ENCODE results near the gene ZBTB34.
A peak's percentile ranks its signal among the peaks of the same experiment; 100 is the strongest.

ZBTB34 gene

DNA sequence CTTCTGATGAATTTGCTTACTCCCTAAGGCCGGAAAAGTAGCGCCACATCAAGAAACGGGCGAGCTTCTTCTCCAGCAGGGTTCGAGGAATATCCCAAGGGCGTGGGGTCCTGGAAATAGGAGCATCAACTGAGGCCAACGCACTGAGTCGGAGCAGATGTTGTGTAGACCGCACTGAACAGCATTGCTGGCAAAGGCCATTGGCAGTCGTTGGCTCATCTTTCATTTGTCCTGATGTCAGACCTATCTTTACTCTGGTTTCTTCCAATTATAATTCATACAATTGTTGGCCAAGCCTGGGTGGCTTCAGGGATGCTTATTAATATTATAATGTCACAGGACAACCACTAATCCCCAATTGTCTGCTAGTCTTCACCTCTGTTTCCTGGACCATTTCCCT, 26.5 kb downstream of the ZBTB34 start:
- H3K27ac Mint-ChIP-seq (ENCODE audit: low read depth): no peak overlapping the region
- no peak for DNase-seq (ENCODE audit: low spot score in 2 of 2)

GRCh38 chr9:126891676-126892075, 31.2 kb downstream of the ZBTB34 start:
- H3K9me3 Mint-ChIP-seq: no peaks in the 10 kb centered on the region
- H3K36me3 Mint-ChIP-seq (ENCODE audit: insufficient read depth): no peaks in the 10 kb centered on the region
- ATAC-seq (replicated peaks; ENCODE audit: extremely low read depth, poor library complexity, severe bottlenecking) (no peak), DNase-seq (ENCODE audit: low spot score in 2 of 2) (no peak)
- H3K27ac Mint-ChIP-seq (ENCODE audit: low read depth): no peak overlapping the region
- H3K4me1 Mint-ChIP-seq: peaks cover 6% of the 10 kb centered on the region
- peaks cover 6% of the 10 kb centered on the region for H3K27me3 Mint-ChIP-seq
- no peak overlapping the region for H3K4me3 Mint-ChIP-seq

More for the DNA sequence above, 26.5 kb downstream of the ZBTB34 start:
- ATAC-seq (replicated peaks; ENCODE audit: extremely low read depth, poor library complexity, severe bottlenecking): no peak
- peaks cover 2% of the 10 kb centered on the region for H3K36me3 Mint-ChIP-seq (ENCODE audit: insufficient read depth)
- no peaks in the 10 kb centered on the region for H3K27me3 Mint-ChIP-seq
- no peaks in the 10 kb centered on the region for H3K9me3 Mint-ChIP-seq
- H3K4me3 Mint-ChIP-seq: no peak overlapping the region
- H3K4me1 Mint-ChIP-seq: peaks cover 6% of the 10 kb centered on the region

- H3K9me3 Mint-ChIP-seq: no peaks in the 10 kb centered on the region
- peaks cover 6% of the 10 kb centered on the region for H3K4me1 Mint-ChIP-seq
- peaks cover 20% of the 10 kb centered on the region for H3K27me3 Mint-ChIP-seq
- peaks cover 2% of the 10 kb centered on the region for H3K36me3 Mint-ChIP-seq (ENCODE audit: insufficient read depth)
- ATAC-seq (replicated peaks; ENCODE audit: extremely low read depth, poor library complexity, severe bottlenecking) (no peak), DNase-seq (ENCODE audit: low spot score in 2 of 2) (no peak)
- no peak overlapping the region for H3K27ac Mint-ChIP-seq (ENCODE audit: low read depth)
- no peak overlapping the region for H3K4me3 Mint-ChIP-seq
These were observed 32.6 kb downstream of the ZBTB34 start for GRCh38 chr9:126893079-126893478.

DNA sequence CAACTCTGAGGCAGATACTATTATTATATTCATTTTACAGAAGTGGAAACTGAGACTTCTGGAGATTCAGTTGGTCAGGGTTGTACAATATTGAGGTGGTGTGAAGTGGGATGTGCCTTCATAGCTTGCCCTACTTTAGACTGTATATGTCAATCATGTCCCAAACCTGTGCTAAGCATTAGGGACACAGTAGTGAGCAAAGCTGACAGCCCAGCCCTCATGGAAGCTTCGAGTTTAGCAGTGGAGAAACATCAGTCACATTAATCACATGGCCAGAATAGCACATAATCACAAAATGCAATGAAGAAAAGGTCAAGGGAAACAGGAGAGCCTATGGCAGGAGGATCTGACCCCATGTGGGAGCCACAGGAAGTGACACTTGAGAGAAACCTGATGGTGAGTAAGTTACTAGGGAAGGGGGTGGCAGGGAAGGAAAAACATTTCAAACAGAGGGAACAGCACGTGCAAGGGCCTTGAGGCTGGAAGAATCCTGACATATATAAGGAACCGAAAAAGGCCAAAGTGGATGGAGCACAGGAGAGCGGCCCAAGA, 33.7 kb downstream of the ZBTB34 start:
- Mint-ChIP-seq H3K4me1 (peaks cover 6% of the 10 kb centered on the region), H3K4me3 (no peak overlapping the region), H3K9me3 (no peaks in the 10 kb centered on the region), H3K27ac (ENCODE audit: low read depth) (no peak overlapping the region), H3K27me3 (peaks cover 21% of the 10 kb centered on the region), H3K36me3 (ENCODE audit: insufficient read depth) (peaks cover 2% of the 10 kb centered on the region)
- ATAC-seq (replicated peaks; ENCODE audit: extremely low read depth, poor library complexity, severe bottlenecking): no peak
- no peak for DNase-seq (ENCODE audit: low spot score in 2 of 2)

DNA sequence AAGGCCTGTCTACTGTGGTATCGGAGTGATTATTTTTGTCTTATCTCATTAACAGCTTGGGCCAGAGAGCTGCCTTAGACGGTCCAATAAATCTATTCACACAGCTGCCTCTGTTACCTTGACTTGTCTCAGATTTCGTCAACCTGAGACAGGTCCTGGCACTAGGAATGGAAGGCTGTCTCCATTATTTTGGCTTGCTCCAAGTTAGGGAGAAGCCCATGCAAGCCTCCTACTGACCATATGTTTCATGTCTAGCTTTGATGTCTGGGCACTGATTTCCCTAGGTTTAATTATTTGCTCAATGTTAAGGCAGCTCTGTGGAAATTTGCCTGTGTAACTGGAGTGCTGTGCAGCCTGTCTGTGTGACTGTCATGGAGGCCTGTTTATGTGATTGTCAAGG, 41.8 kb downstream of the ZBTB34 start:
- Mint-ChIP-seq H3K36me3 (ENCODE audit: insufficient read depth) (no peaks in the 10 kb centered on the region), H3K4me1 (no peaks in the 10 kb centered on the region)
- ATAC-seq (replicated peaks; ENCODE audit: extremely low read depth, poor library complexity, severe bottlenecking): no peak

DNA sequence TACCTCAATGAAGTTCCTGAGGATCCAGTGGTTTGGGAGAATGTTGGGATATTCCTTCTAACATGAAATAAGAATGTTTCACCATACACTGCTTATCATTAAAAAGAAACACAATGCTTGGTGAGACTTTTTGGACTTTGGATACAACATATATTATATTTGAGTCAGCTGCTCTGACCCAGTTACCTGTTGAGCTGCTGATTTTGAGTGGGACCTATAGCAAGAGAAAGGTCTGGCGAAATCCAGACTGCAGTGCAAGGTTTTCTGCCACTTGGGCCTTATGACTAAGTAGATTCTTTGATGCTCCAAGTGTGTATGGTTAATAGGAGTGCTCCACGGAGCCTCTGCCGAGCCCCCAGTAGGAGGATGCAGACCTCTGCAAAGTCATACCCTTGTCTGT, 44.1 kb downstream of the ZBTB34 start:
- Mint-ChIP-seq H3K9me3 (no peaks in the 10 kb centered on the region), H3K27me3 (peaks cover 40% of the 10 kb centered on the region), H3K36me3 (ENCODE audit: insufficient read depth) (no peaks in the 10 kb centered on the region), H3K4me3 (no peak overlapping the region), H3K4me1 (no peaks in the 10 kb centered on the region), H3K27ac (ENCODE audit: low read depth) (no peak overlapping the region)
- DNase-seq (ENCODE audit: low spot score in 2 of 2) (no peak), ATAC-seq (replicated peaks; ENCODE audit: extremely low read depth, poor library complexity, severe bottlenecking) (no peak)

More for the DNA sequence above, 41.8 kb downstream of the ZBTB34 start:
- Mint-ChIP-seq H3K27ac (ENCODE audit: low read depth) (no peak overlapping the region), H3K4me3 (no peak overlapping the region), H3K9me3 (no peaks in the 10 kb centered on the region), H3K27me3 (peaks cover 27% of the 10 kb centered on the region)
- no peak for DNase-seq (ENCODE audit: low spot score in 2 of 2)

- Mint-ChIP-seq H3K4me3 (no peak overlapping the region), H3K36me3 (ENCODE audit: insufficient read depth) (no peaks in the 10 kb centered on the region), H3K4me1 (no peaks in the 10 kb centered on the region), H3K27me3 (peaks cover 43% of the 10 kb centered on the region), H3K9me3 (no peaks in the 10 kb centered on the region), H3K27ac (ENCODE audit: low read depth) (no peak overlapping the region)
- no peak for DNase-seq (ENCODE audit: low spot score in 2 of 2)
- ATAC-seq (replicated peaks; ENCODE audit: extremely low read depth, poor library complexity, severe bottlenecking): no peak
These were observed 45.7 kb downstream of the ZBTB34 start for GRCh38 chr9:126906091-126906490.

DNA sequence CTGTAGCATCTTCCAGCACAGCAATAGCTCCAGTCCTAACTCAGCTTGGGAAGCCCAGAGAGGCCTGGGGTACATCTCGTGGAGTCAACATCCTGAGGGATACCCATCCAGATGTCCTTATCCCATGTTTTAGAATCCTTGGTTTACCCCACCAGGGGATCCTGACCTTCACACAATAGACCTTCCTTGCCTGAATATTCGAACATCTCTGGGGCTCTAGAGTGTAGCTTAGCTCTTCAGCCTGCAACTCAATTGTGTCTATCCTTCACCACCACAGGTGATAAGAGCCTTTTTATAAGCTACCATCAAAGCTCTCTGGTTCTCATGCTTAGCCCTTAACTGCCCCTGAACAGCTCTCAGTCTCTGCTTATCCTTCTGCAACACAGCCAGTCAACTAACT, 46.6 kb downstream of the ZBTB34 start:
- peaks cover 3% of the 10 kb centered on the region for H3K9me3 Mint-ChIP-seq
- DNase-seq (ENCODE audit: low spot score in 2 of 2) (no peak), ATAC-seq (replicated peaks; ENCODE audit: extremely low read depth, poor library complexity, severe bottlenecking) (no peak)
- peaks cover 51% of the 10 kb centered on the region for H3K27me3 Mint-ChIP-seq
- H3K27ac Mint-ChIP-seq (ENCODE audit: low read depth): no peak overlapping the region
- H3K36me3 Mint-ChIP-seq (ENCODE audit: insufficient read depth): no peaks in the 10 kb centered on the region
- H3K4me3 Mint-ChIP-seq: no peak overlapping the region
- H3K4me1 Mint-ChIP-seq: no peaks in the 10 kb centered on the region

GRCh38 chr9:126914458-126915280, 54.2 kb downstream of the ZBTB34 start, which contains the start of gene RALGPS1:
TSS of gene RALGPS1 (plus strand) at chr9:126914782. CDS start at chr9:126962290, 47,508 bp downstream.
- Mint-ChIP-seq H3K4me1 (peaks cover 8% of the 10 kb centered on the region), H3K27ac (ENCODE audit: low read depth) (no peak within 1 kb of the TSS), H3K36me3 (ENCODE audit: insufficient read depth) (peaks cover 3% of the 10 kb centered on the region), H3K27me3 (peaks cover 22% of the 10 kb centered on the region), H3K9me3 (peaks cover 6% of the 10 kb centered on the region), H3K4me3 (peak within 1 kb of the TSS; percentile 76)
- ATAC-seq (replicated peaks; ENCODE audit: extremely low read depth, poor library complexity, severe bottlenecking): peak; percentile 97
- DNase-seq (ENCODE audit: low spot score in 2 of 2): peak; percentile 74 to 82

DNA sequence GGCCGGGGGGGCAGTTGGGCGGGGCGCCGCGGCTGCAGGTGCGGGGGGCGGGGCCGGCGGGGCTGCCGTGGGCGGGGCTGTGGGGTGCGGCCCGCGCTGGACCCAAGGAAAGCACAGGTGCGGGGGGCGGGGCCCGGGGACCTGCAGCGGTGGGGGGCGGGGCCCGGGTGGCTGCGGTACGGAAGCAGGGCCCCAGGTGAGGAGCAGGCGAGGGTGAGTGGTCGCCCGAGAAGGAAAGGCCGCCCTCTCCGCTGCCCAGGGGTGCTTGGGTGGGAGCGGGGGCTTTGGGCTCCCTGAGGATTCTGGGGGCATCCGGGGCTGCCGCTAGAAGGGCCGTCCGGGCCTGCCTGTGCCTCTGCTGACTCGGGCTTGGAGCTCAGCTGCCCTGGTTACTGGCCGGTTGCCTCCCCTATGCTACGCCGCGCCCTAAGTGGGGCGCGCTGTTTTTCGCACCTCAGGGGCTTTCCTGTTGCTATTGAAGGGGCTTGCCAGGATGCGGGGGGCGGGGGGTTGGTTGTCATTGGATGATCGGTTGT, 54.9 kb downstream of the ZBTB34 start:
- H3K4me1 Mint-ChIP-seq: peaks cover 8% of the 10 kb centered on the region
- peaks cover 20% of the 10 kb centered on the region for H3K27me3 Mint-ChIP-seq
- H3K4me3 Mint-ChIP-seq: peak overlapping the region; percentile 71
- no peak overlapping the region for H3K27ac Mint-ChIP-seq (ENCODE audit: low read depth)
- peaks cover 3% of the 10 kb centered on the region for H3K36me3 Mint-ChIP-seq (ENCODE audit: insufficient read depth)
- peak; percentile 3 for ATAC-seq (replicated peaks; ENCODE audit: extremely low read depth, poor library complexity, severe bottlenecking)
- DNase-seq (ENCODE audit: low spot score in 2 of 2): peak in 1 of 2 donors; percentile 9
- peaks cover 6% of the 10 kb centered on the region for H3K9me3 Mint-ChIP-seq

DNA sequence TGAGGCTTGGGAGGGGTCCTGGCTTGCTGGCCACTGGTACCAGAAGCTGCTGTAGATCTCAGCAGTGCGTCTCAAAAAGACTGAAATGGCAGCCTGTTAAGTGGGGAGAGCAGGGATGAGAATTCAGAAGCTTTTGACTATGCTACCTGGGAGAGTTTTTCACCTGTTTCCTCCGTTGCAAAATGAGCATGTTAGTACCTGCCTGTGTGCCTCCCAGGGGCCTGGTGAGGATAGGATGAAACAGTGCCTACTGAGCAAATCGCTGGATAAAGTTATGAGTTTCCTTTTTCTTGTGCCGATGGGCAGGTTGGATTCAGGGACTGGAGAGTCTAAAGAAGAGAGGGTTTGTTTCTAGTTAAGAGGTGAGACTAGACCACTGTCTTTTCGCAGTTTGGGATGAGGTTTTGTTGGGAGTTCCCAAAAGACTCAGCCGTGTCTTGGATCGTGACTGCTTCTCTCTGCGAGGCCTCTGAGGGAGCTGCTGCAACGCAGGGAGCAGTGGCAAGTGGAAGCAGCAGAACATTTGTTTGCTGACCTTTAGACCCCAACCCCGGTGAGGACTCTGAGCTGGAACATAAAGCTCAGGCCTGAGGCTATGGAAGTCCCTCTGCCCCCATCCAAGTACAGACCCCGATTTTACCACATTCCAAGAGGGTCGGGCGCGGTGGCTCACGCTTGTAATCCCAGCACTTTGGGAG, 55.6 kb downstream of the ZBTB34 start:
- H3K27ac Mint-ChIP-seq (ENCODE audit: low read depth): no peak overlapping the region
- H3K4me3 Mint-ChIP-seq: peak overlapping the region; percentile 71
- H3K4me1 Mint-ChIP-seq: peaks cover 8% of the 10 kb centered on the region
- DNase-seq (ENCODE audit: low spot score in 2 of 2) (no peak), ATAC-seq (replicated peaks; ENCODE audit: extremely low read depth, poor library complexity, severe bottlenecking) (no peak)
- H3K9me3 Mint-ChIP-seq: peaks cover 6% of the 10 kb centered on the region
- peaks cover 20% of the 10 kb centered on the region for H3K27me3 Mint-ChIP-seq
- peaks cover 3% of the 10 kb centered on the region for H3K36me3 Mint-ChIP-seq (ENCODE audit: insufficient read depth)

DNA sequence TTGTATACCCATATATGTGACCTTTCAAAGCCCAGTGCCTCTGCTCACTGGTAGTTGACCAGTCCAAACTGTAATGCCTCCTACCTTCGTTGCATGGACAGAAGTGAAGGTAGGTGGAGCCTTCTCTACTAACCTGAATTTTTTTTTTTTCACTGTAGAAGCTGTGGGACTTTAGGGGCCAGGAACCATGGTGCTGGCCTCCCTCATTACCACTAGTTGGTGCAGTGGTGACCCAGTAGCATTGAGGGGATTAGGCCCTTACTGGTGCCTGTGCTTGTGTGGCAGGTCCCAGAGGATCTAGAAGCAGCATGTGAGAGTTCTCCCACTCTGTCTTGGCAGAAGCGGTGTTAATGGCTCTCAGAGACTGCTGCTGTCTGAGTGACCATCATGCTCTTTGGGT, 56.5 kb downstream of the ZBTB34 start:
- peak overlapping the region; percentile 71 for H3K4me3 Mint-ChIP-seq

More for the DNA sequence above, 56.5 kb downstream of the ZBTB34 start:
- Mint-ChIP-seq H3K4me1 (peaks cover 8% of the 10 kb centered on the region), H3K27me3 (peaks cover 14% of the 10 kb centered on the region), H3K27ac (ENCODE audit: low read depth) (no peak overlapping the region), H3K36me3 (ENCODE audit: insufficient read depth) (peaks cover 3% of the 10 kb centered on the region), H3K9me3 (peaks cover 4% of the 10 kb centered on the region)
- no peak for ATAC-seq (replicated peaks; ENCODE audit: extremely low read depth, poor library complexity, severe bottlenecking)
- DNase-seq (ENCODE audit: low spot score in 2 of 2): no peak

Data from central memory CD8-positive, alpha-beta T cell (primary cell).